Measurements from ENCODE around the gene CIAPIN1. TPM values are rescaled to one million over a fixed set of nuclear protein-coding genes. Genes with fewer than 3 reads are reported as not detected.

Gene CIAPIN1
- total RNA-seq, 4 donors from 2014 or later = 32.2 to 40.0 (median 35.7) TPM

DNA sequence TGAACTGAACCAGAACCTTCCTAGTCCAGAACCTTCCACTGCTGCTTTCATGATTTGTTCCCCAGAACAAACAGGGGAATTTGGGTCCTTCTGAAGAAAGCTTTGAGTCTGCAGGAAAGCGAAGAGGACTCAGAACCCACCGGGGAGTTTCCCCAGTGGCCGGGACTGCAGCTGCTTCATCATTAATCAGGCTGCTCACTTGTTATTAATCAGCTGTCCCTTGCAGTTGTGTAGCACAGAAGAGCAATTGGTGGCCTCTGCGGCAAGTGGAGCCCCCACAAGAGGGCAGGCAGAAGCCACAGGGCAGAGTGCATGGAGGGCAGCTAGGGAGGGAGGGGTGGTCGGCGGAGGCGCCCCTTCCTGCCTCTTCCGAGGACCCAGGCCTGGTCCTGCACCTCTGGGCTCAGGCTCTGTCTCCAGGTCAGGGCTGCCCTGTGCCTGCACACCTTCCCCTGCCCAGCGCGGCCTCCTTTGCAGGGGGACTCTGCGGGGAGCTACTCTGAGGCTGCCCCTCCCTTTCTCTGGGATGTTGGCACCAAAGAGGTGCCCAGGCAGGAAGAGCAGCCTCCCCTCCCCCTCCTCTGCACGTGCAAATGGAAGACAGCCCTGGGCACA, 35.7 kb downstream of the CIAPIN1 start:
- H3K9me3 ChIP-seq = no peaks in the 10 kb centered on the region

DNA sequence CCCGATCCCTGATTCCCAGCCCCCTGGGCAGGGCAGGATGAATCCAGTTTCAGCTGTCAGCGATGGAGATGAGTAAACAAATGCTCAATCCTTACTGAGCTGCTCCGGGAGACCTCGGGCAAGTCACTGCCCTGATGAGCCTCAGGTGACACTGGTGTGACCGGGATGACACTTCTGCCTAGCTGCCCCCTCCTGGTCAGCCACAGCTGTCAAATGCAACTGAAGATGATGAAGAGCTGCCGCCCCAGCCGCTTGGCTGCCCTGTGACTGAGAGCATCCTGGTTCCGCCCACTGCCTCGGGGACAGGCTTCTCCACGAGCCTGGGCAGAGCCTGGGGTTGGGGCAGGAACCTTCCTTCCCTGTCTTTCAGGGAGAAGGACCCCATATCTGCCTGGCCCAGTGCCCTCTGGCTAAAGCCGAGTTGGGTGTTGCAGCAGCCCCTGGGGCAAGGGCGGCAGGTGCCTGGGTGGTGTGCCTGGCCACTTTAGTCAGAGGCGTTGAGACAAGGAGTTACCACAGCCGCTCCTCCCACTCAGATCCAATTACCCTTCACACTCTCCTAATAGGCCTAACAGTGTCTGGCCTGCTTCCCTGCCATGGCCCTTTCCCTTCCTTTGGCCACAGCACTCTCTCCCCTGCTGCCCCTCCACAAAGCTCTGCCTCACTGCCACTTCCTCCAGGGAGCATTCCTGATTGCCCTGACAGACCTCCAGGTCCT, 37.2 kb downstream of the CIAPIN1 start:
- TF ChIP-seq POLR2AphosphoS5 (IDR thresholded peaks at IDR 0.05) (no peak), POLR2A (IDR thresholded peaks at IDR 0.05) (no peak), EP300 (IDR thresholded peaks at IDR 0.05) (no peak)
- TF ChIP-seq, protein P1, sequence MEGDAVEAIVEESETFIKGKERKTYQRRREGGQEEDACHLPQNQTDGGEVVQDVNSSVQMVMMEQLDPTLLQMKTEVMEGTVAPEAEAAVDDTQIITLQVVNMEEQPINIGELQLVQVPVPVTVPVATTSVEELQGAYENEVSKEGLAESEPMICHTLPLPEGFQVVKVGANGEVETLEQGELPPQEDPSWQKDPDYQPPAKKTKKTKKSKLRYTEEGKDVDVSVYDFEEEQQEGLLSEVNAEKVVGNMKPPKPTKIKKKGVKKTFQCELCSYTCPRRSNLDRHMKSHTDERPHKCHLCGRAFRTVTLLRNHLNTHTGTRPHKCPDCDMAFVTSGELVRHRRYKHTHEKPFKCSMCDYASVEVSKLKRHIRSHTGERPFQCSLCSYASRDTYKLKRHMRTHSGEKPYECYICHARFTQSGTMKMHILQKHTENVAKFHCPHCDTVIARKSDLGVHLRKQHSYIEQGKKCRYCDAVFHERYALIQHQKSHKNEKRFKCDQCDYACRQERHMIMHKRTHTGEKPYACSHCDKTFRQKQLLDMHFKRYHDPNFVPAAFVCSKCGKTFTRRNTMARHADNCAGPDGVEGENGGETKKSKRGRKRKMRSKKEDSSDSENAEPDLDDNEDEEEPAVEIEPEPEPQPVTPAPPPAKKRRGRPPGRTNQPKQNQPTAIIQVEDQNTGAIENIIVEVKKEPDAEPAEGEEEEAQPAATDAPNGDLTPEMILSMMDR (IDR thresholded peaks at IDR 0.05) = no peak
- no peaks in the 10 kb centered on the region for H3K9me3 ChIP-seq
- WGBS = 41% methylated on average over 14 of the region's 14 CpGs
- H3K27ac ChIP-seq = no peak overlapping the region
- H3K36me3 ChIP-seq = no peaks in the 10 kb centered on the region
- H3K4me1 ChIP-seq = peaks cover 30% of the 10 kb centered on the region
- no peak for DNase-seq (ENCODE audit: low spot score in 2 of 2)
- H3K27me3 ChIP-seq = no peaks in the 10 kb centered on the region
- no peak overlapping the region for H3K4me3 ChIP-seq

More for the DNA sequence above, 35.7 kb downstream of the CIAPIN1 start:
- H3K36me3 ChIP-seq = no peaks in the 10 kb centered on the region
- peaks cover 33% of the 10 kb centered on the region for H3K4me1 ChIP-seq
- no peak overlapping the region for H3K27ac ChIP-seq
- WGBS = 50% methylated on average over 6 of the region's 12 CpGs
- TF ChIP-seq, protein P1 (IDR thresholded peaks at IDR 0.05) = no peak
- TF ChIP-seq POLR2AphosphoS5 (IDR thresholded peaks at IDR 0.05) (no peak), POLR2A (IDR thresholded peaks at IDR 0.05) (no peak), EP300 (IDR thresholded peaks at IDR 0.05) (no peak)
- no peak overlapping the region for H3K4me3 ChIP-seq
- no peak for DNase-seq (ENCODE audit: low spot score in 2 of 2)
- H3K27me3 ChIP-seq = no peaks in the 10 kb centered on the region

DNA sequence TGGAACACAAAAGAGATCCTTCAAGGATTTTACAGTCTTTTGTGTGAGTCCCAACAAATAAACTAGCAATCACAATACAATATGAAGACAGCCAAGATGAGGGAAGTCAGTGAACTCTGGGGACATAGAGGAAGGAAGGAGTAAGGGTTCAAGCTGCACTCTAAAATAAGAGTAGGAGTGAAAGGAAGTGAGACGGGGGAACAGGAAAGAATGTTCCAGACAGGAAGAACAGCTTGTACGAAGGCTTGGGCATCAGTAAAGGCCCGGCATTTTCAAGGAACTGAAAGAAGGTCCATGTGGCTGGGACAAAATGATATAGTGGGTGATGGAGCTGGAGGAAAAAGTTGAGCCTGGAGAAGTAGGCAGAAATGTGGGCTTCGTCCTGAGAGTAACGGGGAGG, 38.1 kb downstream of the CIAPIN1 start:
- 65% methylated on average over 5 of the region's 5 CpGs for WGBS

DNA sequence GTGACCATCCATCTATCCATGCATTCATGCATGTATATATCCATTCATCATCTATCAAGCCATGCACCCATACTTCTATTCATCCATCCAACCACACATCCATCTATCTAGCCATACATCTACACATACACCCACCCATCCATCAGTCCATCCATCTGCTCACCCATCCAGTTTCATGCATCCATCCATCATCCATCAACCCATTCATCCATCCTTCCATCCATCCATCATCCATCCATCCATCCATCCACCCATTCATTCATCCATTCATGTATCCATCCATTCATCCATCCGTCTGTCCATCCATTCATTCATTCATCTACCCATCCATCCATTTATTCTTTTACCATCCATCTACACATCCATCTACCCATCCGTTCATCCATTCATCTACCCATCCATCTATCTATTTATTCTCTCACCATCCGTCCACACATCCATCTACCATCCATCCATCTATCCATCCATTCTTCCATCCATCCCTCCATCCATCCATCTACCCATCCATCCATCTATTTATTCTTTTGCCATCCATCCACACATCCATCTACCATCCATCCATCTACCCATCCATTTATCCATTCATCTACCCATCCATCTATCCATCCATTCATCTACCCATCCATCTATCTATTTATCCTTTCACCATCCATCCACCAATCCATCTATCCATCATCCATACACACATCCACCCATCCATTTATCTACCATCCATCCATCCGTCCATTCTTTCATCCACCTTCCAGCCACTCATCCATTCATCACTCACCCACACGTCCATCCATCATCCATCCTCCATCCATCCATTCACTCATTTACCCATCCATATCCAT, 39.4 kb downstream of the CIAPIN1 start:
- DNase-seq (ENCODE audit: low spot score in 2 of 2) = no peak
- no peak for TF ChIP-seq POLR2AphosphoS5 (IDR thresholded peaks at IDR 0.05)
- no peak for TF ChIP-seq EP300 (IDR thresholded peaks at IDR 0.05)
- TF ChIP-seq POLR2A (IDR thresholded peaks at IDR 0.05) = no peak
- H3K4me3 ChIP-seq = no peak overlapping the region
- no peaks in the 10 kb centered on the region for H3K27me3 ChIP-seq
- WGBS = 93% methylated on average over 5 of the region's 5 CpGs
- no peak overlapping the region for H3K27ac ChIP-seq
- peaks cover 30% of the 10 kb centered on the region for H3K4me1 ChIP-seq
- no peaks in the 10 kb centered on the region for H3K9me3 ChIP-seq
- no peaks in the 10 kb centered on the region for H3K36me3 ChIP-seq

More for the DNA sequence above, 38.1 kb downstream of the CIAPIN1 start:
- no peaks in the 10 kb centered on the region for H3K9me3 ChIP-seq
- peaks cover 30% of the 10 kb centered on the region for H3K4me1 ChIP-seq
- TF ChIP-seq EP300 (IDR thresholded peaks at IDR 0.05) (no peak), POLR2A (IDR thresholded peaks at IDR 0.05) (no peak), POLR2AphosphoS5 (IDR thresholded peaks at IDR 0.05) (no peak)
- TF ChIP-seq, protein P1 (IDR thresholded peaks at IDR 0.05) = no peak
- DNase-seq (ENCODE audit: low spot score in 2 of 2) = no peak
- H3K27ac ChIP-seq = no peak overlapping the region
- H3K36me3 ChIP-seq = no peaks in the 10 kb centered on the region
- no peaks in the 10 kb centered on the region for H3K27me3 ChIP-seq
- no peak overlapping the region for H3K4me3 ChIP-seq

DNA sequence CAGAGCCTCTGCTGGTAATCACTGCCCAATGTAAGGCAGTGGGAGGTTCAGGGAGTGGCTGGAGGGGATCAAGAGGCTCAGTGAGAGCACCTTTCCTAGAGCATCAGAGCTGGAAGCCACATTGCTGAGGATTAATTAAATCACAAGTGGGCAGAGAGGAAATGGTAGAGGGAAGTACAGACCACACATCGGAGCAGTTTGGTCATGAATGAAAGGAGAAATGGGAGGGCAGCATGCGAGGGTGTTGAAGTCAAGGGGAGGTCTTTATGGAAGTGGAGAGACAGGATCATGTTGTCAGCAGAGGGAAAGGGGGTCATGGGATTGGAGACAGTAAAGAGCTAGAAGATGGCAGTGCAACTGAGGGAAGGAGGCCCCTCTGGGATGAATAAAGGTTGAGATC, 40.3 kb downstream of the CIAPIN1 start:
- TF ChIP-seq, protein P1 (IDR thresholded peaks at IDR 0.05) = no peak
- TF ChIP-seq POLR2A (IDR thresholded peaks at IDR 0.05) = no peak
- TF ChIP-seq EP300 (IDR thresholded peaks at IDR 0.05) = no peak
- no peak for TF ChIP-seq POLR2AphosphoS5 (IDR thresholded peaks at IDR 0.05)
- Histone ChIP-seq H3K9me3 (no peaks in the 10 kb centered on the region), H3K4me1 (peaks cover 30% of the 10 kb centered on the region), H3K4me3 (no peak overlapping the region), H3K27ac (no peak overlapping the region), H3K36me3 (no peaks in the 10 kb centered on the region), H3K27me3 (no peaks in the 10 kb centered on the region)
- no peak for DNase-seq (ENCODE audit: low spot score in 2 of 2)
- WGBS = 79% methylated on average over 2 of the region's 2 CpGs

Data from suprapubic skin (tissue), 4 donors.